HEK293T (cell line): ENCODE results near the gene TACC2.

ENCODE experiments used
- BHLHE40 ChIP-seq: fragments of 450-650 bp; IDR thresholded peaks from 2 replicates; pipeline ENCODE4 v1.6.1; 2016; ENCODE audit warnings: mild to moderate bottlenecking, moderate library complexity, borderline replicate concordance
- ELF4 ChIP-seq: fragments of 450-650 bp; IDR thresholded peaks from 2 replicates; pipeline ENCODE4 v1.6.1; 2017; ENCODE audit warnings: antibody characterized with exemption
- FOXA1 ChIP-seq: fragments of 450-650 bp; IDR thresholded peaks from 2 replicates; pipeline ENCODE4 v1.6.1; 2016; ENCODE audit warnings: mild to moderate bottlenecking
- FOXK2 ChIP-seq: fragments of 450-650 bp; IDR thresholded peaks from 2 replicates; pipeline ENCODE4 v1.6.1; 2016; ENCODE audit warnings: mild to moderate bottlenecking
- HDGF ChIP-seq: fragments of 450-650 bp; IDR thresholded peaks from 2 replicates; pipeline ENCODE4 v1.6.1; 2017; ENCODE audit warnings: antibody characterized with exemption, borderline replicate concordance
- L3MBTL2 ChIP-seq: fragments of 450-650 bp; conservative IDR thresholded peaks from 2 replicates; pipeline ENCODE4 v1.6.1; 2016; ENCODE audit warnings: mild to moderate bottlenecking
- LEF1 ChIP-seq: fragments of 450-650 bp; IDR thresholded peaks from 2 replicates; pipeline ENCODE4 v1.6.1; 2017; ENCODE audit warnings: mild to moderate bottlenecking, borderline replicate concordance
- NFRKB ChIP-seq: fragments of 450-650 bp; IDR thresholded peaks from 2 replicates; pipeline ENCODE4 v1.6.1; 2016; ENCODE audit warnings: mild to moderate bottlenecking, moderate library complexity
- SP1 ChIP-seq: fragments of 450-650 bp; IDR thresholded peaks from 2 replicates; pipeline ENCODE4 v1.6.1; 2017
- SUZ12 ChIP-seq: fragments of 450-650 bp; IDR thresholded peaks from 2 replicates; pipeline ENCODE4 v1.6.1; 2016; ENCODE audit warnings: mild to moderate bottlenecking
- TARDBP ChIP-seq: fragments of 450-650 bp; IDR thresholded peaks from 2 replicates; pipeline ENCODE4 v1.6.1; 2016
- ZNF384 ChIP-seq: fragments of 450-650 bp; IDR thresholded peaks from 2 replicates; pipeline ENCODE4 v1.6.1; 2016
- TF ChIP-seq, protein P1 (sequence below): fragments of 450-650 bp; IDR thresholded peaks from 2 replicates; pipeline ENCODE4 v1.6.1; 2016

- TF ChIP-seq LEF1 (no peak), FOXK2 (no peak), L3MBTL2 (no peak), ELF4 (no peak), HDGF (no peak), TARDBP (no peak), SP1 (no peak), BHLHE40 (no peak), NFRKB (no peak), SUZ12 (no peak), ZNF384 (no peak), FOXA1 (no peak)
- TF ChIP-seq, protein P1, sequence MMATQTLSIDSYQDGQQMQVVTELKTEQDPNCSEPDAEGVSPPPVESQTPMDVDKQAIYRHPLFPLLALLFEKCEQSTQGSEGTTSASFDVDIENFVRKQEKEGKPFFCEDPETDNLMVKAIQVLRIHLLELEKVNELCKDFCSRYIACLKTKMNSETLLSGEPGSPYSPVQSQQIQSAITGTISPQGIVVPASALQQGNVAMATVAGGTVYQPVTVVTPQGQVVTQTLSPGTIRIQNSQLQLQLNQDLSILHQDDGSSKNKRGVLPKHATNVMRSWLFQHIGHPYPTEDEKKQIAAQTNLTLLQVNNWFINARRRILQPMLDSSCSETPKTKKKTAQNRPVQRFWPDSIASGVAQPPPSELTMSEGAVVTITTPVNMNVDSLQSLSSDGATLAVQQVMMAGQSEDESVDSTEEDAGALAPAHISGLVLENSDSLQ, result no peak
Observed at GRCh38 chr10:122117475-122117874, 128.5 kb downstream of the TACC2 start.
